Muscle of leg (tissue), 11 donors: ENCODE data around the gene CX3CR1. TPM values are rescaled to one million over a fixed set of nuclear protein-coding genes. Genes with fewer than 3 reads are reported as not detected.

Experiments used
- DNase-seq: peaks from one replicate; pipeline ENCODE4 v3.0.0; 2013
- H3K27ac ChIP-seq: one replicate; pipeline ENCODE4 v1.5.1; 2013; ENCODE audit warnings: mild to moderate bottlenecking, low read length, control low read depth
- H3K27me3 ChIP-seq: one replicate; pipeline ENCODE4 v1.6.1; 2013; ENCODE audit warnings: low read length; ENCODE audit not compliant: control insufficient read depth, insufficient read depth
- H3K36me3 ChIP-seq: one replicate; pipeline ENCODE4 v1.6.1; 2013; ENCODE audit warnings: low read length; ENCODE audit not compliant: control insufficient read depth, insufficient read depth
- H3K4me1 ChIP-seq: one replicate; pipeline ENCODE4 v1.6.1; 2013; ENCODE audit warnings: low read length; ENCODE audit not compliant: control insufficient read depth, insufficient read depth
- H3K4me3 ChIP-seq: one replicate; pipeline ENCODE4 v1.5.1; 2013; ENCODE audit warnings: low read length, control low read depth
- H3K9me3 ChIP-seq: replicated peaks from 2 replicates; pipeline ENCODE4 v1.6.1; 2013; ENCODE audit warnings: low read depth, low read length; ENCODE audit not compliant: control insufficient read depth
- WGBS: methylation state at CpG from one replicate; pipeline ENCODE4 v1.1.5; 2013; ENCODE audit warnings: missing lambda C conversion rate; ENCODE audit not compliant: insufficient coverage; 5-methylcytosine and 5-hydroxymethylcytosine counted together
- polyA plus RNA-seq, 8 donors: library from polyadenylated mRNA; unstranded; fragments of 120-200 nt; gene quantifications; one replicate each; pipeline versions ENCODE4 v1.2.1 to v1.2.3, GENCODE V29; 2013; ENCODE audit warnings: inconsistent platforms in 1 of 8, low replicate concordance in 1 of 8; ENCODE audit not compliant: insufficient read length in 8 of 8, insufficient read depth in 1 of 8
- total RNA-seq: library from RNA; stranded (reverse); fragments of 120-200 nt; gene quantifications from one replicate; pipeline ENCODE4 v1.2.4, GENCODE V29; 2013

CX3CR1 gene
- total and polyA plus RNA-seq, 9 donors = 1.5 to 5.7 (median 3.9) TPM

GRCh38 chr3:39292961-39293360, 13.1 kb upstream of the CX3CR1 start:
- H3K27ac ChIP-seq = no peak overlapping the region
- H3K9me3 ChIP-seq = peaks cover under 1% of the 10 kb centered on the region
- no peak overlapping the region for H3K4me3 ChIP-seq
- no peak for DNase-seq
- H3K36me3 ChIP-seq = no peaks in the 10 kb centered on the region
- peaks cover 2% of the 10 kb centered on the region for H3K4me1 ChIP-seq
- H3K27me3 ChIP-seq = no peaks in the 10 kb centered on the region
- WGBS = 53% methylated on average over 3 of the region's 4 CpGs

- H3K4me3 ChIP-seq = no peak overlapping the region
- 12% methylated on average over 5 of the region's 5 CpGs for WGBS
- DNase-seq = peak; percentile 54
- no peak overlapping the region for H3K27ac ChIP-seq
- no peaks in the 10 kb centered on the region for H3K36me3 ChIP-seq
- H3K9me3 ChIP-seq = no peaks in the 10 kb centered on the region
- no peaks in the 10 kb centered on the region for H3K27me3 ChIP-seq
- H3K4me1 ChIP-seq = peaks cover 2% of the 10 kb centered on the region
These were observed 12.1 kb upstream of the CX3CR1 start for GRCh38 chr3:39291903-39292329.

- H3K27me3 ChIP-seq = no peaks in the 10 kb centered on the region
- H3K4me1 ChIP-seq = peaks cover 2% of the 10 kb centered on the region
- DNase-seq = no peak
- no peak overlapping the region for H3K4me3 ChIP-seq
- no peaks in the 10 kb centered on the region for H3K36me3 ChIP-seq
- H3K27ac ChIP-seq = no peak overlapping the region
- WGBS = 57% methylated on average over 3 of the region's 4 CpGs
- no peaks in the 10 kb centered on the region for H3K9me3 ChIP-seq
These were observed 10.4 kb upstream of the CX3CR1 start for GRCh38 chr3:39290255-39290654.

- no peaks in the 10 kb centered on the region for H3K36me3 ChIP-seq
- H3K27ac ChIP-seq = no peak overlapping the region
- no peak overlapping the region for H3K4me3 ChIP-seq
- no peaks in the 10 kb centered on the region for H3K27me3 ChIP-seq
- peaks cover 6% of the 10 kb centered on the region for H3K4me1 ChIP-seq
- no peaks in the 10 kb centered on the region for H3K9me3 ChIP-seq
- no peak for DNase-seq
- WGBS = 74% methylated on average over 3 of the region's 4 CpGs
These were observed 9.3 kb upstream of the CX3CR1 start for GRCh38 chr3:39289107-39289506.

GRCh38 chr3:39288300-39288808, 8.5 kb upstream of the CX3CR1 start:
- DNase-seq = peak; percentile 82
- Histone ChIP-seq H3K27ac (no peak overlapping the region), H3K27me3 (no peaks in the 10 kb centered on the region), H3K4me3 (no peak overlapping the region), H3K4me1 (peaks cover 6% of the 10 kb centered on the region), H3K9me3 (no peaks in the 10 kb centered on the region), H3K36me3 (no peaks in the 10 kb centered on the region)
- 0% methylated on average over 1 of the region's 3 CpGs for WGBS

- no peak for DNase-seq
- WGBS = 41% methylated on average over 5 of the region's 8 CpGs
- H3K36me3 ChIP-seq = no peaks in the 10 kb centered on the region
- H3K27ac ChIP-seq = no peak overlapping the region
- no peaks in the 10 kb centered on the region for H3K9me3 ChIP-seq
- H3K27me3 ChIP-seq = no peaks in the 10 kb centered on the region
- H3K4me3 ChIP-seq = no peak overlapping the region
- H3K4me1 ChIP-seq = peaks cover 6% of the 10 kb centered on the region
These were observed 7.7 kb upstream of the CX3CR1 start for GRCh38 chr3:39287216-39288164.

GRCh38 chr3:39286771-39287170, 6.9 kb upstream of the CX3CR1 start:
- no peak for DNase-seq
- Histone ChIP-seq H3K4me3 (no peak overlapping the region), H3K9me3 (no peaks in the 10 kb centered on the region), H3K27ac (no peak overlapping the region), H3K4me1 (peaks cover 6% of the 10 kb centered on the region), H3K36me3 (no peaks in the 10 kb centered on the region), H3K27me3 (no peaks in the 10 kb centered on the region)
- no CpG with 5 or more reads among the region's 3 CpGs for WGBS

- Histone ChIP-seq H3K4me3 (no peak overlapping the region), H3K27ac (no peak overlapping the region), H3K4me1 (peaks cover 11% of the 10 kb centered on the region), H3K9me3 (no peaks in the 10 kb centered on the region), H3K27me3 (no peaks in the 10 kb centered on the region), H3K36me3 (no peaks in the 10 kb centered on the region)
- no peak for DNase-seq
These were observed 5.5 kb upstream of the CX3CR1 start for GRCh38 chr3:39285332-39285731.

GRCh38 chr3:39284457-39284881, 4.6 kb upstream of the CX3CR1 start:
- peak; percentile 41 for DNase-seq
- no peak overlapping the region for H3K4me3 ChIP-seq
- no peaks in the 10 kb centered on the region for H3K9me3 ChIP-seq
- WGBS = 53% methylated on average over 2 of the region's 5 CpGs
- H3K36me3 ChIP-seq = no peaks in the 10 kb centered on the region
- H3K27ac ChIP-seq = no peak overlapping the region
- no peaks in the 10 kb centered on the region for H3K27me3 ChIP-seq
- H3K4me1 ChIP-seq = peaks cover 18% of the 10 kb centered on the region

- peaks cover 16% of the 10 kb centered on the region for H3K4me1 ChIP-seq
- no peaks in the 10 kb centered on the region for H3K27me3 ChIP-seq
- DNase-seq = peak; percentile 33
- 45% methylated on average over 5 of the region's 6 CpGs for WGBS
- H3K27ac ChIP-seq = no peak overlapping the region
- no peak overlapping the region for H3K4me3 ChIP-seq
- H3K9me3 ChIP-seq = no peaks in the 10 kb centered on the region
- H3K36me3 ChIP-seq = no peaks in the 10 kb centered on the region
These were observed 2.2 kb upstream of the CX3CR1 start for GRCh38 chr3:39282057-39282456.
